Activated T-helper 1 cell treated with anti-CD3 and anti-CD28 coated beads, Interleukin-12 subunit alpha, Interleukin-12 subunit beta, Interleukin-2, Interleukin-4 antibody, amounts not matched to agents 30 ng/mL and 10 ng/mL and 1 ng/mL, durations not matched to agents 14 hours and 24 hours and 36 hours (primary cell): Measurements from ENCODE around the gene ZBED5. TPM values are rescaled to one million over a fixed set of nuclear protein-coding genes. Genes with fewer than 3 reads are reported as not detected.
"Not testable (repeated sequence)": the region's sequence is repeated elsewhere in the genome, so short reads cannot be mapped to it uniquely, and the experiment has no call there.

Experiments used
- DNase-seq: peaks from one replicate; pipeline ENCODE4 v3.0.0; 2021; ENCODE audit warnings: low spot score
- H3K27ac Mint-ChIP-seq: one replicate; pipeline ENCODE4 v1.8.0; 2021; ENCODE audit warnings: mild to moderate bottlenecking, mixed read lengths
- H3K27me3 Mint-ChIP-seq: one replicate; pipeline ENCODE4 v1.8.0; 2022; ENCODE audit warnings: mild to moderate bottlenecking, moderate library complexity, mixed read lengths; ENCODE audit not compliant: insufficient read depth
- H3K36me3 Mint-ChIP-seq: one replicate; pipeline ENCODE4 v1.8.0; 2021; ENCODE audit warnings: low read depth, mixed read lengths
- H3K4me1 Mint-ChIP-seq: one replicate; pipeline ENCODE4 v1.8.0; 2021; ENCODE audit warnings: low read depth, mixed read lengths
- H3K4me3 Mint-ChIP-seq: one replicate; pipeline ENCODE4 v1.8.0; 2021; ENCODE audit warnings: mild to moderate bottlenecking, moderate library complexity, mixed read lengths
- H3K9me3 Mint-ChIP-seq: one replicate; pipeline ENCODE4 v1.8.0; 2021; ENCODE audit warnings: mixed read lengths
- intact Hi-C: fragments of 100-400 bp; cut with micrococcal nuclease; formaldehyde crosslinking; loops from one replicate; pipeline ENCODE4 v1.15.1; 2024
- total RNA-seq: library from RNA; stranded (reverse); gene quantifications from 2 replicates; pipeline ENCODE4 v1.2.3, GENCODE V29; 2022

ZBED5 gene
- total RNA-seq, 1 donor from 2014 or later, result 42.2 TPM

DNA sequence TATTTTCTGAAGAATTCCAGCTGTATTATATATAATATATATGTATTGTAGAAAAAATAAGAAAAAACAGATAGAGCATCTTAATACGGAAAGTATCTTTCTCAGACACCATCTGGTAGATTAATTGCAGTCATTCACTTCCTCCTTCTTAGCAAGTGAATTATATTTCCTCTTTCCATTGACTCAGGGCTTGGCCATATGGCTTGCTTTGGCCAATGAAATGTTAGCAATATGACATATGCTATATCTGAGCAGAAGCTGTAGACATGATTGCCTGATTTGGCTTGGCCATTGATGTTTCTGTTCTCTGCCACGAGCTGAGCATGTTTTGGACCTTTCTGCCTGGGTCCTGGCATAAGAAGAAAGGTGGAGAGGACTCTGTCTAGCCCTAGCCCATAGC, 34.4 kb upstream of the ZBED5 start:
- intact Hi-C loops, result no loop called here
- peaks cover 20% of the 10 kb centered on the region for H3K9me3 Mint-ChIP-seq
- H3K27me3 Mint-ChIP-seq, result peaks cover 5% of the 10 kb centered on the region
- no peak overlapping the region for H3K27ac Mint-ChIP-seq
- no peaks in the 10 kb centered on the region for H3K36me3 Mint-ChIP-seq
- no peaks in the 10 kb centered on the region for H3K4me1 Mint-ChIP-seq
- DNase-seq, result no peak
- H3K4me3 Mint-ChIP-seq, result no peak overlapping the region

DNA sequence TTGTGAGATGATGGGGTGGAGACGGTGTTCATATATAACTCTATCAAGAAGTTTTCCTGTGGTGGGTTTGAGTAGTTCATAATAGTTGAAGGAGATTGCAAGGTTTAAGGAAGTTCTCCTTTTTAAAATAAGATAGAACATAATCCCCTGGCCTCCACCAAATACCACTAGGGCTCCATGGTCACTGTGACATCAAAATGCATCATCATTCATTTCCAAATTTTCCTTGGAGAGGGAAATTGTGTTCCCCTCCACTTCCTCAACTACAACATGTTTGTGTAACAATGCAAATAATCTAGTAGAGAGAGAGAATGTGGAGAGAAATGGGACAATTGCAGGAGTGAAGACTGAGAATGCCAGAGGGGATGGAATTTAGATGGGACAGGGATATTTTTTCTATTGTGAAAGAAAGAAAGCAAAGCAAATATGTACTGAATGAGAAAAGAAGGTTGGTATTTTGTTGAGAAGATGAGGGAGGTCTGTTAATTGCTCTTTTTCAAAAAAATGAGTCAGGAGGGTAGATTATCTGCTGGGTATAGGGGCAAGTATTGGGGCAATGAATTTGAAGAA, 33.4 kb upstream of the ZBED5 start:
- peaks cover 5% of the 10 kb centered on the region for H3K27me3 Mint-ChIP-seq

DNA sequence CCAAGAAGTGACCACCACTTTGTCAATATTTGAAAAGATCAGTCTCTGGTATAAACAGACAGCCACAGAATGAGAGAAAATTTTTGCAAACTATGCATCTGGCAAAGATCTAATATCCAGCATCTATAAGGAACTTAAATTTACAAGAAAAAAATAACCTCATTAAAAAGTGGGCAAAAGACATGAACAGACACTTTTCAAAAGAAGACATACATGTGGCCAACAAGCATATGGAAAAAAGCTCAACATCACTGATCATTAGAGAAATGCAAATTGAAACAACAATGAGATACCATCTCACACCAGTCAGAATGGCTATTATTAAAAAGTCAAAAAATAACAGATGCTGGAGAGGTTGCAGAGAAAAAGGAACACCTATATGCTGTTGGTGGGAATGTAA, 32.2 kb upstream of the ZBED5 start:
- not testable (repeated sequence) for H3K4me3 Mint-ChIP-seq

More for the DNA sequence above, 33.4 kb upstream of the ZBED5 start:
- Mint-ChIP-seq H3K9me3 (peaks cover 20% of the 10 kb centered on the region), H3K27ac (no peak overlapping the region), H3K36me3 (no peaks in the 10 kb centered on the region), H3K4me1 (no peaks in the 10 kb centered on the region), H3K4me3 (no peak overlapping the region)
- intact Hi-C loops, result no loop called here
- no peak for DNase-seq

GRCh38 chr11:10887307-10887706, 29.5 kb upstream of the ZBED5 start:
- intact Hi-C loops, result no loop called here
- Mint-ChIP-seq H3K36me3 (no peaks in the 10 kb centered on the region), H3K4me1 (no peaks in the 10 kb centered on the region), H3K9me3 (peaks cover 20% of the 10 kb centered on the region), H3K4me3 (no peak overlapping the region), H3K27me3 (peaks cover 5% of the 10 kb centered on the region), H3K27ac (no peak overlapping the region)
- DNase-seq, result no peak

More for the DNA sequence above, 32.2 kb upstream of the ZBED5 start:
- H3K9me3 Mint-ChIP-seq, result peaks cover 20% of the 10 kb centered on the region
- H3K27ac Mint-ChIP-seq, intact Hi-C loops, DNase-seq, H3K27me3 Mint-ChIP-seq, H3K36me3 Mint-ChIP-seq, H3K4me1 Mint-ChIP-seq: not testable (repeated sequence)

DNA sequence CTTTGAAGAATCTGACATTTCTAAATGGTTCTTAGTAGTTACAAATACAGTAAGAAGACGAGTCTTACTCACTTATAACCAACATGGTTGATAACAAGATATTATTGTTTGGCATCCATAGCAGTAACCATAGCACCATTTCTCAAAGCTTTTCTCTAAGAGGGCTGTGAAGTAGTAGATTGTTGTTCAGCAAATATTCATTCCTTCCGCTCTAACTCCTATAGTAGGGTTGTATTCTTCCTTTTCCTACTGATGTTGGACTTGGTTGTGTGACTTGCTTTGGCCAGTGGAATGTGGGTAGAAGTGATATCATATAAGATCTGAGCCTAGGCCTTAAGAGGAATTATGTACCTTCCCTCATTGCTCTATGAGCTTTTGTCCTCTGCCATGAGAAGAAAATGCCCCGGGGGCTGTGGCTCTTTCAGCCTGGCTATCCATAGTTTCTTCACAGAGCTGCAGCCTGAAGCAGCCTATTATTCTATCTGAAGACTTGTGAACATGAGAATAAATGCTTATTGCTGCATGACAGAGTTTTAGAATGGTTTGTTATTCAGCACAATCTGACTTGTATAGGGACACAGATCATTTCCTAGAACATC, 28.9 kb upstream of the ZBED5 start:
- H3K4me1 Mint-ChIP-seq, result no peaks in the 10 kb centered on the region
- no peak overlapping the region for H3K4me3 Mint-ChIP-seq
- H3K27ac Mint-ChIP-seq, result no peak overlapping the region
- peaks cover 20% of the 10 kb centered on the region for H3K9me3 Mint-ChIP-seq
- no peak for DNase-seq
- H3K27me3 Mint-ChIP-seq, result peaks cover 5% of the 10 kb centered on the region
- intact Hi-C loops, result no loop called here
- H3K36me3 Mint-ChIP-seq, result no peaks in the 10 kb centered on the region

GRCh38 chr11:10885703-10886363, 28.0 kb upstream of the ZBED5 start:
- H3K27ac Mint-ChIP-seq, result no peak overlapping the region
- DNase-seq, result no peak
- peaks cover 5% of the 10 kb centered on the region for H3K27me3 Mint-ChIP-seq
- no peaks in the 10 kb centered on the region for H3K36me3 Mint-ChIP-seq
- peaks cover 14% of the 10 kb centered on the region for H3K9me3 Mint-ChIP-seq
- no peak overlapping the region for H3K4me3 Mint-ChIP-seq
- no peaks in the 10 kb centered on the region for H3K4me1 Mint-ChIP-seq
- intact Hi-C loops, result no loop called here

- H3K4me1 Mint-ChIP-seq, H3K27me3 Mint-ChIP-seq, H3K4me3 Mint-ChIP-seq, intact Hi-C loops, H3K9me3 Mint-ChIP-seq, H3K27ac Mint-ChIP-seq, DNase-seq, H3K36me3 Mint-ChIP-seq: not testable (repeated sequence)
Observed at GRCh38 chr11:10884292-10884691, 26.4 kb upstream of the ZBED5 start.

DNA sequence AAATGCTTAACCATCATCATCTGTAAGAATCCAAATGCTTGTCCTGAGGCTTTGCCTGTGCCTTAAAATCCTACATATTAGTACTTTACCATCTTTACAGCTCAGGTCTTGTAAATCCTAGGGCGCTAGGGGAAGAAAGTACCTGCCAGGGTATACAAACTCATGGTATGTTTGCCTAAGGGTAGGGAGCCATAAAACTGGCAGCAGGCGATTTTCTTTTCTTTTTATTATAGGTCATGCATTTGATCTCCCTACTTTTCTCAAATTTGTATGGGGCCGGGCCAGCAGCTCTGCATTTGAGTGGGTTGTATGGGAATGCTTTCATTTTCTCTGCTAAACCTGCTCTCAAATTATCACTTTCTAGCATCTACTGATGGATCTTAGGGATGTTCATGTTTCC, 24.0 kb upstream of the ZBED5 start:
- no peak for DNase-seq
- Mint-ChIP-seq H3K36me3 (peaks cover 3% of the 10 kb centered on the region), H3K4me1 (peaks cover 7% of the 10 kb centered on the region), H3K27ac (no peak overlapping the region), H3K9me3 (no peaks in the 10 kb centered on the region), H3K4me3 (no peak overlapping the region), H3K27me3 (no peaks in the 10 kb centered on the region)
- intact Hi-C loops, result no loop called here

DNA sequence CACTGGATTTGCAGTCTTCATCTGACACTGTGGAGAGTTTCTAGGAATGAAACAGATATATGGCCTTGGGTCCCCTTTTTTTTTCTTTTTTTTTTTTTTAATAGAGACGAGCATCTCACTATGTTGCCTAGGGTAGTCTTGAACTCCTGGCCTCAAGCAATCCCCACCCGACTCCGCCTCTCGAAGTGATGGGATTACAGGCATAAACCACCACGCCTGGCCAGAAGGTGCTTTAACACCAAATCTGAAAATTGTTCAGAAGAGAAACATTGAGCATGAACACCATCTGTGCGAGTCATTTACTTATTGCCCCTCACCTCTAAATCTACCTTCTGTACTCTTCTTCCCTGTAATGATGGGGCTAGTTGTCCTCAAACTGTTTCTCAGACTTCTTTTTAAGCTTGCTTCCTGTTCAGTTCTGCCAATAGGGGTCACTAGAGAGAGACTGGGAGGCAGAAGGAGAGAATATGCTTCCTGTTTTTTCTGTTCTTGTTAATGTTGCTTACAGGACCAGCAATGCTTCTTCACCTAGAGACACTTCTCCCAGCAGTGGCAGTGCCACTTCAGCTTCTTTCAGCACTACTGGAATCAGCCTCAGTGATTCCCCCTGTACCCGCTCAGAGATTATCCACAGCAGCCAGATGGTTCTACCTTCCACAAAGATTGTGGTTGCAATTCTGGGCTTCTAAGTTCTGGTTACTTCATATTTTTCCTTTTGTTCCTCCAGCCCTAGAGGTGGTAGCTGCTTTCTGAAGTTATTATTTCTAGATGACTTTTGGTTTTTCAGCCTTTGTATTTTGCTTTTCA, 20.8 kb upstream of the ZBED5 start:
- intact Hi-C loops, result loop anchor here (2.0 to 5.0 kb wide), 2 partner anchors 20 to 54 kb away; partner anchors contain the start of gene ZBED5
- Mint-ChIP-seq H3K9me3 (peaks cover 1% of the 10 kb centered on the region), H3K27me3 (no peaks in the 10 kb centered on the region), H3K36me3 (peaks cover 4% of the 10 kb centered on the region), H3K4me3 (no peak overlapping the region), H3K4me1 (peaks cover 7% of the 10 kb centered on the region), H3K27ac (no peak overlapping the region)
- DNase-seq, result peak; percentile 17

- no peak overlapping the region for H3K4me3 Mint-ChIP-seq
- peaks cover 7% of the 10 kb centered on the region for H3K4me1 Mint-ChIP-seq
- H3K9me3 Mint-ChIP-seq, result peaks cover 21% of the 10 kb centered on the region
- no peaks in the 10 kb centered on the region for H3K27me3 Mint-ChIP-seq
- peaks cover 13% of the 10 kb centered on the region for H3K36me3 Mint-ChIP-seq
- intact Hi-C loops, result loop anchor here (5.0 kb wide), 1 partner anchor 56 kb away; no protein-coding TSS in a partner anchor
- H3K27ac Mint-ChIP-seq, result no peak overlapping the region
- no peak for DNase-seq
Observed at GRCh38 chr11:10876158-10876557, 18.3 kb upstream of the ZBED5 start.

- intact Hi-C loops, result loop anchor here (5.0 kb wide), 1 partner anchor 57 kb away; no protein-coding TSS in a partner anchor
- H3K4me1 Mint-ChIP-seq, result peaks cover 7% of the 10 kb centered on the region
- no peaks in the 10 kb centered on the region for H3K27me3 Mint-ChIP-seq
- peaks cover 23% of the 10 kb centered on the region for H3K9me3 Mint-ChIP-seq
- no peak overlapping the region for H3K4me3 Mint-ChIP-seq
- H3K36me3 Mint-ChIP-seq, result peaks cover 13% of the 10 kb centered on the region
- DNase-seq, result no peak
- H3K27ac Mint-ChIP-seq, result no peak overlapping the region
Observed at GRCh38 chr11:10875430-10876021, 17.7 kb upstream of the ZBED5 start.

DNA sequence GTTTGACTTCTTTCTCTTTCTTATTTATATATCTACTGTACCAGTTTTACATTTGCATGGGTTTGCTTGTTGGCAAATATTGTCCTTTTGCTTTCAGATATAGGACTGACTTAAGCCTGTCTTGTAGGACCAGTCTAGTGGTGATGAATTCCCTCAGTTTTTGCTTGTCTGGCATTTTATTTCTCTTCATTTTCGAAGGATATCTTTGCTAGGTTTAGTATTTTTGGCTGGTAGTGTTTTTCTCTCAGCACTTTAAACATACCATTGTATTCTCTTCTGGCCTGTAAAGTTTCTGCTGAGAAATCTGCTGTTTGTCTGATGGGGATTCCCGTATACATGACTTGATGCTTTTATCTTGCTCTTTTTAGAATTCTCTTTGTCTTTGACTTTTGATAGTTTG, 14.2 kb upstream of the ZBED5 start:
- no peak overlapping the region for H3K27ac Mint-ChIP-seq
- H3K27me3 Mint-ChIP-seq, result no peaks in the 10 kb centered on the region
- peaks cover 23% of the 10 kb centered on the region for H3K9me3 Mint-ChIP-seq
- no peak overlapping the region for H3K4me3 Mint-ChIP-seq
- no peak for DNase-seq
- intact Hi-C loops, result no loop called here
- peaks cover 9% of the 10 kb centered on the region for H3K4me1 Mint-ChIP-seq
- peaks cover 11% of the 10 kb centered on the region for H3K36me3 Mint-ChIP-seq
